Activated effector memory CD4-positive, alpha-beta T cell treated with anti-CD3 and anti-CD28 coated beads, Interleukin-2, amount 50 U/mL, for 16 hours (primary cell): ENCODE data around the gene PUSL1.

ENCODE experiments used
- DNase-seq: peaks from one replicate; pipeline ENCODE4 v3.0.0-alpha.2; 2020

PUSL1 gene, protein sequence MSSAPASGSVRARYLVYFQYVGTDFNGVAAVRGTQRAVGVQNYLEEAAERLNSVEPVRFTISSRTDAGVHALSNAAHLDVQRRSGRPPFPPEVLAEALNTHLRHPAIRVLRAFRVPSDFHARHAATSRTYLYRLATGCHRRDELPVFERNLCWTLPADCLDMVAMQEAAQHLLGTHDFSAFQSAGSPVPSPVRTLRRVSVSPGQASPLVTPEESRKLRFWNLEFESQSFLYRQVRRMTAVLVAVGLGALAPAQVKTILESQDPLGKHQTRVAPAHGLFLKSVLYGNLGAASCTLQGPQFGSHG

GRCh38 chr1:1307923-1308755 is at the start of gene PUSL1, which contains the start of gene ACAP3:
Gene PUSL1, plus strand, starts transcription at chr1:1308597. Its CDS starts 47 bp downstream, at chr1:1308644.
Gene ACAP3, minus strand, starts transcription at chr1:1307930. Its CDS starts 115 bp downstream, at chr1:1307815.
- peak; percentile 95 for DNase-seq

- no peak for DNase-seq
Measured at GRCh38 chr1:1259119-1259488, 49.3 kb upstream of the PUSL1 start.

DNA sequence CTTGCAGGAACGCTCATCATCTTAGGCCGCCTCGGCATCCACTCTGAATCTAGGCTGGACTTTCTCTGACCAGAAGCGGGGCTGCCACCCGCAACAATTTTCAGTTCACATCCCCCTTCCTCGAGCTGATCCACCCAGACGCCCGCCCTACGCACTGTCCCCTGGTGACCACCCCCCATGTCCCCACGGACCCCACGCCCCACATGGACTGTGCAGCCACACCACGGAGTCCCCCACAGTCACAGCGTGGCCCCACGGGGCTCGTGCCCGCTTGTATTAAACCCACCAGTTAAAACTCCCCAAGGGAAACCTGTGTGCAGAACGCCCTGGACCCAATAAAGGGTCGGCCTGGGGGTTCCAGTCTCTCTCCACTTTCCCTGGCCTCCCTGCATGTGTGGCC is 48.9 kb upstream of the PUSL1 start:
- no peak for DNase-seq

DNA sequence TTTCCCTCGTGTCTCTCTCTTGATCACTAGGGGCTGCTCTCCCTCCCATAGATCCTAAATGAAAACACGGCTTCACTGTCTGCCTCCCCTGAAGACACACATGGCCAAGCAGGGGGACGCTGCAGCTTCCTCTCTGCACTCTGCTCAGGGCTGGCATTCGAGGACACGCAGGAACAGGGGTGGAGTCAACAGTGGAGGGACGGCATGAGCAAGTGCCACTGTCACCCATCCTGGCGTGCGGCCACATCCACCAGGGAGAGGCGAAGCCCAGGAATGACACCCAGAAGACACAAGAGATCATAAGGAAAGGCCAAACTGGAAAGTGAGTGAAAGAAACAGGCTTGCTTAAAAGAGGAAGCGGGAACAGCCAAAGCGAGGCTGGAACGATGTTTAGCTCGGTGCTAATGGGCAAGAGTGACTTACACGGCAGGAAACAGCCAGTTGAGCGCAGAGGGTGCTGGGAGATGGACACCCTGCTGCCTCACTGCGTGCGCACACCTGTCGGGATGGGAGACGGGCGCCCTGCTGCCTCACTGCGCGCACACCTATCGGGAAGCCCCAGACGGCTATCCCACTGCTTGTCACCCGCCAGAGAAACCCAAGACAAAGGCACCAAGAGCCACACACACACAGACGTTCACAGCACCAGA is 48.3 kb upstream of the PUSL1 start:
- no peak for DNase-seq

DNA sequence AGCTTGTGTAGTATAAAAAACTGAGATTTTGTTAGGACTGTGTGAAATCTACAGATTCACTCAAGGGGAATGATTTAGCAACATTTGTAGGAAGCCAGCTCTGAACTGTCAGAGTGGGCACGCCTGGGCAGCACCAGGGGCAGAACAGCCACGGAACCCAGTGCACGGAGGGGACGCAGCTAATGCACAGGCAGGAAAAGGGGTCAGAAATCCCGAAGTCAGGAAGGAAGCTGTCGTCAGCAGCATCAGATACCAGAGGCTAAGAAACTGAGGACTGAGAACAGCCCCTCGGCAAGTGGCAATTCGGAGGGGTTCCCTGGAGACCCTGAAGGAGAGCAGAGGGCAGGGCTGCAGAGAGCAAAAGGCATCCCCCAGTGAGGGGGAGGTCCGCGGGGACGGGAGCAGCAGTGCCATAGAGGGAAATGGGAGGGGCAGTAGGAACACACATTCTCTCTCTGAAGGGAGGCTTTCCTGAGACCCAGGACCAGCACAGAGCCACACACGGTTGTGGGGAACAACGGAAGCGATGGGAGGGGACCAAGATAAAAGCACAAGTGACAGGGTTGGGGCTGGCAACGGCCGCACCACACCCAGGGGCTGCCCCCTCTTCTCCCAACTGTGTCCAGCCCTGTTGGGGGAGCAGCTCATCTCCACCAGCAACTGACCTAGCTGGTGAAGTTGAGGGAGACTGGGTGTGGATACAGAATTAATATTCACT is 47.4 kb upstream of the PUSL1 start:
- DNase-seq, result no peak

GRCh38 chr1:1262071-1262470 is 46.3 kb upstream of the PUSL1 start:
- DNase-seq, result no peak

GRCh38 chr1:1262758-1263157 is 45.6 kb upstream of the PUSL1 start:
- DNase-seq, result no peak

GRCh38 chr1:1264026-1264425 is 44.4 kb upstream of the PUSL1 start:
- DNase-seq, result no peak

- DNase-seq, result no peak
Measured at GRCh38 chr1:1264868-1265272, 43.5 kb upstream of the PUSL1 start.

DNA sequence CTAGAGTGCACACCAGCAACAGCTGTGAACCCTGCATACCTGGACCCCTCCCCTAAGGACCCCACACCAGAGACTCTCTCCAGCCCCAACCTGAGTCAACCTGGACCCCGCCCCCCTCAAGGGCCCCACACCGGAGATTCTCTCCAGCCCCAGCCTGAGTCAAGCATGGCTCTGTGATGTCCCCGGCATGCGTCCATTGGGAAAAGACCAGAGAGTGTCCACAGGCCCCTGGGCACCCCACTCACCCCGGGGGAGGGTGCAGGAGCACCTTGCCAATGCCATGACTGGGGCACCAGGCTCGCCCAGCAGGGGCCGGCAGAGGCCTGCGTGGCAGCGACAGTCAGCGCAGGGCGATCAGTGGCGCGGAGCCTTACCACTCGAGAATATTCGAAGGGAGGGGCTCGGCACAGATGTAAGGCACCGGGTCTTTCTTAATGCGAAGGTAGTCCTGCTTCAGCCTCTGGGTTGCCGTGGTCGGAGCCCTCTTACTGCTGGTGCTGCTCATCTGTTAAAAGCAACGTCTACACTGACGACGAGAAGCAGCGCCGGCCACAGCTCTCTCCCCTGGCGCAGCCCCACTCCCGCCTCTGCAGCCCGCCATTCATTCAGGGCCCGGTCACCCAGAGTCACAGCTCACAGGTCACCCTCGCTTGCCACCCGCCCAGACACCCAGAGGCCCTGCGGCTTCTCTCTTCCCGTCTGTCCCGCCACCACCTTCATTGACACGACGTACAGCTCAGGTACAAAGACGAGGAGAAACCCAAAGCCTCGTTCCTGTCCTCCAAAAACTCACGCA is 40.7 kb upstream of the PUSL1 start:
- DNase-seq, result no peak

DNA sequence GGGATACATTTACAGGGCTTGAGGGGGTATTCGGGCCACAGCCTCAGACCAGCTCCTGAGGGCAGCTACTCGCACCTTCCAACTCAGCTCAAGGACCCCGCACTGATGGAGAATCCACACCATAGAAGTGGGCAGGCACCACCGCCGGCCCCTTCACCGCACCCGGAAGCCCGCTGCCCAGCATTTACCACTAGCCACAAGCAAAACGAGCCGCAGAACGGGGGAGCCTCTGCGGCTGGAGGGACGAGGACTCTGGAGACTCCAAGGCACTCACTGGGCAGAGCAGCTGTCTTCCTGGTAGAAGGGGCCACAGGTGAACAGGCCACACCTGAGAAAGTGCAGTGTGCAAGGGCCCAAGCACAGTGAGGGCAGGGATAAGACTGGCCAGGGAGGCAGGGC is 40.1 kb upstream of the PUSL1 start:
- no peak for DNase-seq

DNA sequence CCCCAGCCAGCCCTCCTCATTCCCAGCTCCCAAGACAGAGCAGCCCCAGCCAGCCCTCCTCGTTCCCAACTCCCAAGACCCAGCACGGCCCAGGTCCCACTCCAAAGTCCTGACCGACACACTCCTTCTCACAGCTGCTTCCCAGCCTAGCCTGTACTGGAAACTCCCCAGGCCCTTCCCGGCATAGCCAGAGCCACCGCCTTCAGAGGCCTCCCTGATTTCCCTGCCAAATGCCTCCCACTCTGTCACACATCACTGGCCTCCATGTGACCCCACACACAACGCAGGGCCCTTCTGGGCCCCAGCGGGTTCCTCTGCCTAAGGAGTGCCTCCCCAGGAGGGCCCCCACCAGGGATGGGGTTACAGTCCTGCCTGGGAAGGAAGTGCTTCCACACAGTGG is 37.6 kb upstream of the PUSL1 start:
- DNase-seq, result no peak

DNA sequence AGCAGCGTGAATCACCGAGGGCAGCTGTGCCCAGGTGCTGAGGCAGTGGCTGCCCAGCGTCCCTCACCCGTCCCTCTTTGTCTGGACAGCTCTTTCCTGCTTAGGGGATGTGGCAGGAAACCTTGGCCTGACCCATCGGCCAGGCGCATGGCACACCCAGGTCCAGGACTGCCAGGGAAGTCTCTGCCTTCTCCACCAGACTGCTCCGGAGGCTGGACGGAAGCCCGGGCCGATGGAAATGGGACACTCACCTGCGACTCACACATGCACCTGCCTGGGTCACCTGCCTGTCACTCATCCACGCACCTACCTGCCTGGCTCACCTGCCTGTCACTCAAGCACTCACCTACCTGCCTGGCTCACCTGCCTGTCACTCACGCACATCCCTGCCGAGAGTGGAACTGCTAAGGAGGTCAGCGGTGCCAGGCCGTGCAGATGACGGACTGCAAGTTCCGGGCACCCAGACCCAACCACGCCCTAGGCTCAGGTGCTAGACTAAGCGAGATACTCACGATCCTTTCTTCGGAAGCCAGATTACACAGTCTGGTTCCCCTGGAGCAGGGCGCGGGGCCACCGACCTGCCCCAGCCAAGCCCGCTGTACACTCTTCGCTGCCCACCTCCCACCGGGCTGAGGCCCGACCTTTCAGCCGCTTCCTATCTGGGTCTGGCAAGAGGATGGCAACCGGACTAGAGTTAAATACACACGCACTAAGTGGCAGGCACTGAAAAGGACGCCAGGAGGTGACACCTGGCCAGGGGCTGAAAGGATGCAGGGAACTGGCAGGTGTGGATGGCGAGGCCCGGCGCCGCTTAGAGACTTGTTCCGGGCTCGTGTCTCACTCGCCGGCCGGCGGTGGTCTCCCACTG is 35.8 kb upstream of the PUSL1 start:
- no peak for DNase-seq

- DNase-seq, result no peak
Measured at GRCh38 chr1:1273209-1273511, 35.2 kb upstream of the PUSL1 start.

- peak; percentile 97 for DNase-seq
Measured at GRCh38 chr1:1273512-1274298, 34.7 kb upstream of the PUSL1 start, which contains the start of gene UBE2J2. Gene UBE2J2, minus strand, starts transcription at chr1:1273854. Its CDS starts 5,862 bp downstream, at chr1:1267992.

DNA sequence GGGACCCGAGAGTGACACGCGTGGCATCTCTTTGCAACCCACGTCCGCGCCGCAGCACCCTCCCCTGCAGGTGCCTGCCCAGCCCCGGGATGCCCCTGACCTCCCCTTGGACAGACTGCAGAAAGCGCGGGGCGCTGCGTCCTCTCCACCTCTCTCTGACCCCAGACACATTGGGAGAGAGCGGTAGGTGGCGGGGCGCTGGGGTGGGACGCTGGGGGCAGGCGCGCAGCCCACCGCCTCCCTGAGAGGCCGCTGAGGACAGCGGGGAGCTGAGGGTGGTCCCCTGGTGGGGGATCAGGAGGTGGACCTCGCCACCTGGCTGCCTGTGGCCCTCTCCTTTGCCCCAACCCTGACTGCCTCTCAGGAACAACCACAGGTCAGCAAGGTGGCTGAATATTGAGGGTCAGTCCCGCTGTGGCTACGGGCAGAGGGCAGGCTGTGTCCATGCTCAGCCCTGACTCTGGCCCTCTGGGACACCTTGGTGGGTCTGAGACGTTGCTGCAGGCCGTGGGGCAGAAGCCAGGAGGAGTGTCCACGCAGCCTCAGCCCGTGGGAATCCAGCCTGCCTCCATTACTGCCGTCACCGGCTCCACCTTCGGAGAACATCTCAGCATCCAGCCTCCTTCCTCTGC is 34.0 kb upstream of the PUSL1 start:
- no peak for DNase-seq

- no peak for DNase-seq
Measured at GRCh38 chr1:1274931-1275431, 33.4 kb upstream of the PUSL1 start.

- no peak for DNase-seq
Measured at GRCh38 chr1:1275836-1276235, 32.6 kb upstream of the PUSL1 start.

- no peak for DNase-seq
Measured at GRCh38 chr1:1278620-1279019, 29.8 kb upstream of the PUSL1 start.

DNA sequence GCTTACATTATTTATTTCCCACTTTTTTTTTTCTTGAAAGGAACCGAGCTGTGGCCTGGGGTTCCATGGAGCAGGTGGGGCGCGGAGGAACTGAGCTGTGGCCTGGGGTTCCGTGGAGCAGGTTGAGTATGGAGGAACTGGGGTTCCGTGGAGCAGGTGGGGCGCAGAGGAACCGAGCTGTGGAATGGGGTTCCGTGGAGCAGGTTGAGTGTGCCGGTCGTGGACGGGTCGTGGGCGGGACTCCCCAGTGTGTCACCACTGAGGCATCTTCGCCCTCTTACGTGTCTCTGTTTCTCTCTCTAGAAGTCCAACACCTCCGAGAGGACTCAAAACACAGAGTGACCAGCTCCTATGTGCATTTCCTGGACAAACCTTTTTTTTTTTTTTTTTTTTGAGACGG is 29.4 kb upstream of the PUSL1 start:
- no peak for DNase-seq
